Calu3 (cell line): Measurements from ENCODE around the gene RPUSD3. TPM values are rescaled to one million over a fixed set of nuclear protein-coding genes. Genes with fewer than 3 reads are reported as not detected.

Source experiments
- BruUV-seq: library from RNA; stranded (reverse); fragments of 400-500 nt; replicated peaks from 2 replicates; lab custom pipeline; 2021; lab: Mats Ljungman, UMichigan
- CTCF ChIA-PET: fragments of 300-600 bp; sonication (Branson Sonifier 250); formaldehyde crosslinking; loops from one replicate; lab custom pipeline; 2022; ENCODE audit warnings: antibody characterized with exemption; lab: Charles Lee
- DNase-seq: peaks from one replicate; pipeline ENCODE4 v3.0.0; 2022
- H3K27ac Mint-ChIP-seq: one replicate; pipeline ENCODE4 v1.8.0; 2022; ENCODE audit warnings: mixed read lengths; ENCODE audit not compliant: unreplicated experiment
- H3K27me3 Mint-ChIP-seq: one replicate; pipeline ENCODE4 v1.8.0; 2022; ENCODE audit warnings: mixed read lengths; ENCODE audit not compliant: unreplicated experiment
- H3K36me3 Mint-ChIP-seq: one replicate; pipeline ENCODE4 v1.8.0; 2022; ENCODE audit warnings: mild to moderate bottlenecking, moderate library complexity, mixed read lengths; ENCODE audit not compliant: insufficient read depth, unreplicated experiment
- H3K4me1 Mint-ChIP-seq: one replicate; pipeline ENCODE4 v1.8.0; 2022; ENCODE audit warnings: mild to moderate bottlenecking, low read depth, mixed read lengths; ENCODE audit not compliant: unreplicated experiment
- H3K4me3 Mint-ChIP-seq: one replicate; pipeline ENCODE4 v1.8.0; 2022; ENCODE audit warnings: mild to moderate bottlenecking, low read depth, moderate library complexity, mixed read lengths; ENCODE audit not compliant: unreplicated experiment
- H3K9me3 Mint-ChIP-seq: one replicate; pipeline ENCODE4 v1.8.0; 2022; ENCODE audit warnings: low read depth, mixed read lengths; ENCODE audit not compliant: unreplicated experiment
- intact Hi-C: fragments of 100-400 bp; cut with micrococcal nuclease; formaldehyde crosslinking; loops from one replicate; pipeline ENCODE4 v1.10.0; 2022; ENCODE audit not compliant: unreplicated experiment
- total RNA-seq: library from RNA; stranded (reverse); gene quantifications from 2 replicates; pipeline ENCODE4 v1.2.3, GENCODE V29; 2022
- TF ChIP-seq, protein P1 (sequence below): fragments of 200-600 bp; IDR thresholded peaks from one replicate; pipeline ENCODE4 v1.8.0; 2022; ENCODE audit warnings: antibody characterized with exemption; ENCODE audit not compliant: unreplicated experiment

Gene RPUSD3
- total RNA-seq, 1 experiment from 2014 or later: 41.7 TPM

DNA sequence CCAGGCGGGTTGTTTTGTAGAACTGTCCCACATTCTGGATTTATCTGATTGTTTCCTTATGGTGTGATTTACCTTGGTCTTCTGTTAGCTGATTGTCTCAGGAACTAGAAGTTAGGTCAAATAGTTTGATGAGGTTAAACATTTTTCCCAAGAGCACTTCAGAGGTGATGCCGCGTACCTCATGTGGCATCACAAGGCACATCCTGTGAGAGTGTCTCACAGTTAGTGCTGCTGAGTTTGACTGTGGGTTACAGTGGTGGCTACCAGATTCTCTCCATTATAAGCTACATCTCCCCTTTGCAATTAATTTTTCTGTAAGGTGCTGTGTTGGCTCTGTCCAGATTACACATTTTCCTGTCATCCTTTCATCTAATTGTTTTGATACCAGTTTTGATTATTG lies 12.6 kb downstream of the RPUSD3 start:
- H3K27me3 Mint-ChIP-seq: no peaks in the 10 kb centered on the region
- TF ChIP-seq, protein P1, sequence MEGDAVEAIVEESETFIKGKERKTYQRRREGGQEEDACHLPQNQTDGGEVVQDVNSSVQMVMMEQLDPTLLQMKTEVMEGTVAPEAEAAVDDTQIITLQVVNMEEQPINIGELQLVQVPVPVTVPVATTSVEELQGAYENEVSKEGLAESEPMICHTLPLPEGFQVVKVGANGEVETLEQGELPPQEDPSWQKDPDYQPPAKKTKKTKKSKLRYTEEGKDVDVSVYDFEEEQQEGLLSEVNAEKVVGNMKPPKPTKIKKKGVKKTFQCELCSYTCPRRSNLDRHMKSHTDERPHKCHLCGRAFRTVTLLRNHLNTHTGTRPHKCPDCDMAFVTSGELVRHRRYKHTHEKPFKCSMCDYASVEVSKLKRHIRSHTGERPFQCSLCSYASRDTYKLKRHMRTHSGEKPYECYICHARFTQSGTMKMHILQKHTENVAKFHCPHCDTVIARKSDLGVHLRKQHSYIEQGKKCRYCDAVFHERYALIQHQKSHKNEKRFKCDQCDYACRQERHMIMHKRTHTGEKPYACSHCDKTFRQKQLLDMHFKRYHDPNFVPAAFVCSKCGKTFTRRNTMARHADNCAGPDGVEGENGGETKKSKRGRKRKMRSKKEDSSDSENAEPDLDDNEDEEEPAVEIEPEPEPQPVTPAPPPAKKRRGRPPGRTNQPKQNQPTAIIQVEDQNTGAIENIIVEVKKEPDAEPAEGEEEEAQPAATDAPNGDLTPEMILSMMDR: no peak
- CTCF ChIA-PET: interaction anchor here (0.6 kb wide), 1 partner anchor 69 kb away, joined by 3 read pairs; no protein-coding TSS in a partner anchor
- intact Hi-C loops: no loop called here
- H3K36me3 Mint-ChIP-seq: peaks cover 11% of the 10 kb centered on the region
- H3K4me1 Mint-ChIP-seq: no peaks in the 10 kb centered on the region
- H3K27ac Mint-ChIP-seq: no peak overlapping the region
- no TSS peak for BruUV-seq
- no peak for DNase-seq
- H3K4me3 Mint-ChIP-seq: no peak overlapping the region
- no peaks in the 10 kb centered on the region for H3K9me3 Mint-ChIP-seq

DNA sequence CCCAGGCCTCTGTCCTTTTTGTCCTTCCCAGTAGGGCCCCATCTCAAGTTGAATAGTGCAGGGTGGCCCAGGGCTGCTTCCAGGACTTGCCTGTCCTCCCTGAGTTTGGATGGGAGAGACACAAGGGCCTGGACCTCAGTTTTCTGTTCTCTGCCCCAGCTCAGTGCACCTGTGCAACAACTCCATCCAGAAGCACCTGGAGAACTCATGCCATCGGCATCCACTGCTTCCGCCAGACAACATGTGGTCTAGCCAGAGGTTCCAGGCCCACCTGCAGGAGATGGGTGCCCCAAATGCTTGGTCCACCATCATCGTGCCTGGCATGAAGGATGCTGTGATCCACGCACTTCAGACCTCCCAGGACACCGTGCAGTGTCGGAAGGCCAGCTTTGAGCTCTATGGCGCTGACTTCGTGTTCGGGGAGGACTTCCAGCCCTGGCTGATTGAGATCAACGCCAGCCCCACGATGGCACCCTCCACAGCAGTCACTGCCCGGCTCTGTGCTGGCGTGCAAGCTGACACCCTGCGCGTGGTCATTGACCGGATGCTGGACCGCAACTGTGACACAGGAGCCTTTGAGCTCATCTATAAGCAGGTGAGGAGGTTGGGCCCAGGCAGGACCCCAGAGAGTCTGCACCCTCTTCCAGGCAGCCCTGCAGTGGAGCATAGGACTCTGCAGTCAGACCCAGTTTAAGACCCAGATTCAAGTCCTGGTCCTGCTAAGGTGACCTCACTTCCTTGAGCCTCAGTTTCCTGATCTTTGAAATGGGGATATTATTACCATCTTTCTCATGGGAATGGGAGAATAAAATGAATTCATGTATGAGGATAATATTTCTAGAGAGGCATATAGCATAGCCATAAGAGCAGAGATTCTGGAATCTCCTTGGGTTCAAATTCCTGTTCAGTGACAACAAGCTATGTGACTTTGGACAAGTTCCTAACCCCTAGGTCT lies 14.7 kb downstream of the RPUSD3 start:
- H3K9me3 Mint-ChIP-seq: no peaks in the 10 kb centered on the region
- no peak overlapping the region for H3K4me3 Mint-ChIP-seq
- H3K27ac Mint-ChIP-seq: no peak overlapping the region
- intact Hi-C loops: no loop called here
- peaks cover 5% of the 10 kb centered on the region for H3K36me3 Mint-ChIP-seq
- BruUV-seq: no TSS peak
- DNase-seq: no peak
- CTCF ChIA-PET: no interaction called here
- no peaks in the 10 kb centered on the region for H3K4me1 Mint-ChIP-seq
- H3K27me3 Mint-ChIP-seq: no peaks in the 10 kb centered on the region
- TF ChIP-seq, protein P1: no peak

GRCh38 chr3:9826815-9827573 lies 16.8 kb downstream of the RPUSD3 start:
- Mint-ChIP-seq H3K4me1 (no peaks in the 10 kb centered on the region), H3K27me3 (no peaks in the 10 kb centered on the region), H3K9me3 (no peaks in the 10 kb centered on the region), H3K27ac (no peak overlapping the region), H3K4me3 (no peak overlapping the region), H3K36me3 (peaks cover 5% of the 10 kb centered on the region)
- CTCF ChIA-PET: interaction anchor here (0.6 to 1.2 kb wide), 2 partner anchors 119 to 574 kb away, joined by 3 to 6 read pairs; no protein-coding TSS in a partner anchor
- TF ChIP-seq, protein P1: no peak
- BruUV-seq: no TSS peak
- DNase-seq: peak; percentile 43
- intact Hi-C loops: no loop called here

- Mint-ChIP-seq H3K27me3 (no peaks in the 10 kb centered on the region), H3K4me1 (no peaks in the 10 kb centered on the region), H3K9me3 (no peaks in the 10 kb centered on the region), H3K36me3 (peaks cover 12% of the 10 kb centered on the region), H3K27ac (no peak overlapping the region), H3K4me3 (no peak overlapping the region)
- intact Hi-C loops: no loop called here
- TF ChIP-seq, protein P1: no peak
- CTCF ChIA-PET: no interaction called here
- no TSS peak for BruUV-seq
- DNase-seq: no peak
Measured at GRCh38 chr3:9825451-9826040, 18.3 kb downstream of the RPUSD3 start.
